Right lobe of liver (tissue), 6 donors: ENCODE measurements around the gene NFASC. TPM values are rescaled to one million over a fixed set of nuclear protein-coding genes. Genes with fewer than 3 reads are reported as not detected.
A peak's percentile ranks its signal among the peaks of the same experiment; 100 is the strongest.

Experiments
- ATAC-seq, 4 donors: fragments of 200-7000 bp; cut with Tn5 transposase; one replicate each; pipeline ENCODE4 v1.9.1; 2020; ENCODE audit warnings: mild to moderate bottlenecking in 4 of 4, moderate library complexity in 4 of 4
- DNase-seq, 3 donors: peaks; one replicate each; pipeline ENCODE4 v3.0.0-alpha.2; 2020
- H3K27ac ChIP-seq, 3 donors: fragments of 200-600 bp; one replicate each; pipeline ENCODE4 v1.8.0; 2022
- H3K27me3 ChIP-seq, 2 donors: fragments of 200-600 bp; one replicate each; pipeline ENCODE4 v1.8.0; 2022
- H3K36me3 ChIP-seq, 4 donors: fragments of 200-600 bp; sonication (generic) in 1 of 4; one replicate each; pipeline versions ENCODE4 v1.5.1 to v1.8.0; 2017 to 2022; ENCODE audit warnings: control low read depth in 1 of 4
- H3K4me1 ChIP-seq, 4 donors: fragments of 200-600 bp; sonication (generic) in 1 of 4; one replicate each; pipeline versions ENCODE4 v1.5.1 to v1.8.0; 2017 to 2022; ENCODE audit warnings: control low read depth in 1 of 4
- H3K4me3 ChIP-seq, 3 donors: fragments of 200-600 bp; one replicate each; pipeline ENCODE4 v1.8.0; 2022
- H3K9me3 ChIP-seq, 4 donors: fragments of 200-600 bp; sonication (generic) in 1 of 4; one replicate each; pipeline versions ENCODE4 v1.5.1 to v1.8.0; 2017 to 2022; ENCODE audit warnings: control low read depth in 1 of 4
- POLR2A ChIP-seq: fragments of 450-650 bp; IDR thresholded peaks from one replicate; pipeline ENCODE4 v1.6.1; 2017; ENCODE audit warnings: antibody characterized with exemption, mild to moderate bottlenecking
- WGBS: methylation state at CpG from one replicate; pipeline ENCODE4 v1.1.6; 2018; ENCODE audit warnings: low coverage, low lambda C conversion rate; ENCODE audit not compliant: insufficient coverage; ENCODE audit errors: missing lambda C conversion rate; 5-methylcytosine and 5-hydroxymethylcytosine counted together
- intact Hi-C, 2 donors: fragments of 100-400 bp; cut with DNase I; formaldehyde crosslinking; loops; one replicate each; pipeline versions ENCODE4 v1.11.2 to v1.14.1; 2022
- total RNA-seq, 6 experiments: library from RNA; depleted of rRNA in 2 of 6; stranded (reverse); fragments of >200 nt in 2 of 6; fragmentation: NEBNext Ultra II Directional in 3 of 6; extraction: Animal tissue kit (Norgen Biotek cat#: 25700) in 3 of 6; gene quantifications; one replicate each; pipeline versions ENCODE4 v1.1.0 to v1.2.4, GENCODE V29; 2016 to 2023
- TF ChIP-seq, protein P1 (sequence below), 4 donors: fragments of 200-600 bp in 3 of 4; fragments of 450-650 bp in 1 of 4; IDR thresholded peaks; one replicate each; pipeline versions ENCODE4 v1.5.1 to v1.8.0; 2016 to 2022; ENCODE audit warnings: antibody characterized with exemption in 4 of 4, mild to moderate bottlenecking in 2 of 4
- donor health status: DM: no; HTN: yes; CAD: no.
- donor health status: DM: no; HTN: no; CAD: no.
- donor health status: DM: no; HTN: no; CAD: no.
- donor health status: DM: no; HTN: yes; CAD: no.
- donor health status: DM: no; HTN: yes; CAD: no.

The NFASC gene
- total RNA-seq, 6 experiments from 2014 or later = 3.2 to 7.8 (median 5.6) TPM

DNA sequence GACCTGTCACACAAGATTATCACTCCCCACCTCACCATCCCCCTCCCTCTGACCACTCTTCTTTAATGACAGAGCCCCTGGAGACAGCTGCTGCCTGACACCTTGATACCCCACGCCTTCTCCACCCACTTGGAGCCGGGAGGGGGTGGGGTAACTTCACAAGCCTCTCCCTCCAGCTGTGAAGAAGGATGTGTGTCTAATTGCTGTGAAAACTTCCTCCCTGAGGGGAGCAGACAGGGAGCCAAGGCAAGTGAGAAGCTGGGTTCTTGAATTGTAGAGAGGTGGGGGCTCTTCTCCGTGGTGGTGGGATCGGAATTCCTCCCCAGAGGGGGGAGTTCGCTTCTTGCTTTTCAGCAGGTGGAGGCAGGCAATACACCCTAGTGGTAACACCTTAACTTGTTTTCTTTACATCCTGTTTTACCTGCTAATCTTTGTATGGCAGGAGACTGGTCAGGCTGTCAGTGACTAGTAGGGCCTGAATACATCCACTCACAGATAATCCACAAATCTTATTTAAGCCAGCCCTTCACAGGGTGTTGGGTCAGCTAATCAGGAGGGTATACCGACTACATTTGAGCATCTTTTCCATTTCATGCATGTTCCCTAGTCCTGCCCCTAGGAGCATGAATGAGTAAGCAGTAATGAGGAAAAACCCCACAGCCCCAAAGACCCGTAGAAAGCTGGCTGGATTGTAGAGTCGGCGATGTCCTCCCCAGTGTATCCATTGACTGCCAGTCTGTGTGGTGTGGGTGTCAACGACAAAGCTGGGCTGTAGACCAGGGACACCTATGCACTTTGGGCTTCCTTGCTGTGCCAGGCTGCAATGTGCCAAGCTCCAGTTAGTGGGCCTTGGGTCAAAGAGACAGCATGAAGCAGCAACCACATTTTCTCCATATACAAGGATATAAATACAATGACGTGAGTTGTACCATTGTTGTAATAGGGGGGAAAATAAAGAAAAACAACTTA is 57.3 kb downstream of the NFASC start:
- peak in 1 of 3 donors; percentile 42 for DNase-seq
- Histone ChIP-seq H3K27ac (no peak overlapping the region), H3K9me3 (no peaks in the 10 kb centered on the region), H3K4me1 (no peaks in the 10 kb centered on the region), H3K4me3 (no peak overlapping the region), H3K36me3 (no peaks in the 10 kb centered on the region), H3K27me3 (no peaks in the 10 kb centered on the region)
- intact Hi-C loops = no loop called here
- TF ChIP-seq POLR2A = no peak
- TF ChIP-seq, protein P1, sequence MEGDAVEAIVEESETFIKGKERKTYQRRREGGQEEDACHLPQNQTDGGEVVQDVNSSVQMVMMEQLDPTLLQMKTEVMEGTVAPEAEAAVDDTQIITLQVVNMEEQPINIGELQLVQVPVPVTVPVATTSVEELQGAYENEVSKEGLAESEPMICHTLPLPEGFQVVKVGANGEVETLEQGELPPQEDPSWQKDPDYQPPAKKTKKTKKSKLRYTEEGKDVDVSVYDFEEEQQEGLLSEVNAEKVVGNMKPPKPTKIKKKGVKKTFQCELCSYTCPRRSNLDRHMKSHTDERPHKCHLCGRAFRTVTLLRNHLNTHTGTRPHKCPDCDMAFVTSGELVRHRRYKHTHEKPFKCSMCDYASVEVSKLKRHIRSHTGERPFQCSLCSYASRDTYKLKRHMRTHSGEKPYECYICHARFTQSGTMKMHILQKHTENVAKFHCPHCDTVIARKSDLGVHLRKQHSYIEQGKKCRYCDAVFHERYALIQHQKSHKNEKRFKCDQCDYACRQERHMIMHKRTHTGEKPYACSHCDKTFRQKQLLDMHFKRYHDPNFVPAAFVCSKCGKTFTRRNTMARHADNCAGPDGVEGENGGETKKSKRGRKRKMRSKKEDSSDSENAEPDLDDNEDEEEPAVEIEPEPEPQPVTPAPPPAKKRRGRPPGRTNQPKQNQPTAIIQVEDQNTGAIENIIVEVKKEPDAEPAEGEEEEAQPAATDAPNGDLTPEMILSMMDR (IDR thresholded peaks at IDR 0.05) = no peak
- ATAC-seq = no peak
- 44% methylated on average over 8 of the region's 11 CpGs for WGBS

DNA sequence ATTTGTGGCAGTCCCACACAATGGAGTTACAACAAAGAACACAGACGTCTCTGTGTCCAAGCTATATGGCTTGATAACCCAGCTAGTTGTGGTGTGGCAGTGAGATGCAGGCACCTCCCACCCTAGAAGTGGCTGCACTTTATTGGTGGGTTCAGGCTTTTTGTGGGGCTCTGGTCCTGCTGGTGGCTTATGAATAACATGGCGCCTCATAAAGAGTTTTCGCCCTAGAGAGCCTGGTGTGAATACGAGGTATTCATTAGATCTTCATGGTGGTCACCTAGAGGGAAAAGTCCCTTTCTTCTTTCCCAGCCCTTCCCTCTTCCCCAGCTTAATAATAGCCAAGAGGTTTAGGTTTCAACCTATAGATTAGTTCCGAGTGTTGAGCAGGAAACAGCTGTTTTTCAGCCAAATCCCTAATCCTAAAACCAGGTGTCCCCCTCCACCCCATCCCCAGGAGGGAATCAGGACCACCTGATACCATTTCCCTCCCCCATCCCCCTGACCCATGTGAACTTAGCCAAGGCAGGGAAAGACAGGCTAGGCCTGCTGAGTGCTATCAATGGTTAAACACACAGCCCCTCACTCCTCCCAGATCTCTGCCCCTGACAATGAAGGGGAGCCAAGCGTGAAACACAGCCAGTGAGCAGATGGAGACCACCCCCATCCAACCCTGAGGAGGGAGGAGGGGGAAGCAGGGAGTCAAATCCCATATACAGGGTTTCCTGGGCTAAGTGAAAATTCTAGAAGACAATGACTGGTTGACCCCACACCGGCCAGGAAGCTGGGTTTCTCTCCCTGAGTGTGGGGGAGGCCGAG is 58.2 kb downstream of the NFASC start:
- TF ChIP-seq, protein P1 (IDR thresholded peaks at IDR 0.05) = no peak
- TF ChIP-seq POLR2A = no peak
- 59% methylated on average over 2 of the region's 8 CpGs for WGBS

DNA sequence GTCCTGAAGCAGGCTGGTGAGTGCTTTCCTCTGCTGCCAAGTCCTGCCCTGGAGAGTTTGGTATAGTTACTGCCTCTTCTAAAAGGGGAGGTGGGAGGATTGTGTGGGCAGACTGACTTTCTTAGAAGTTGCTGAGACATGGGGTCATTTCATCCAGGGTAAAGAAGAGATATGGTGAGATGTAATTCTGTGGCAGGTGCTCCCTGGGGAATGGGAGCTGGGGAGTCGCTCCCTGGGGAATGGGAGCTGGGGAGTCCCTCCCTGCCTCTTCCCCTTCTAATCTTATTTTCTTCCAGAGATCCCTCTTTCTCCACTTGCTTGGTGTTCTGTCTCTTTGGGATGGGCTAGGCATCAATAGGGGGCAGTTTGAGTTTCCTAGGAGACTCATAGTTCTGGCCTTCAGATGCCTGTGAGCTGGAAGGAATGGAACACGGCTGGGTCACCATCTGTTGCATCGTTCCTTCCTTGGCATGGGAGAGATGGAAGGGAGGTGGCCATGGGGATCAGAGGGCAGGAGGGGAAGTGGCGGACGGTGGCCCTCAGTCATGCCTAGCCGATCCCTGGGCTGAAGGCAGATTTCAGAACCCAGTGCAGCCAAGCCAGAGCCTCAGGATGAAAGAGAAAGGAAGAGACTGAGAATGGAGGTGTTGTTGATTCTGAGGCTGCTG is 59.0 kb downstream of the NFASC start:
- DNase-seq (no peak), ATAC-seq (no peak)
- Histone ChIP-seq H3K4me1 (no peaks in the 10 kb centered on the region), H3K27ac (no peak overlapping the region), H3K9me3 (no peaks in the 10 kb centered on the region), H3K27me3 (no peaks in the 10 kb centered on the region), H3K36me3 (no peaks in the 10 kb centered on the region), H3K4me3 (no peak overlapping the region)
- 93% methylated on average over 6 of the region's 6 CpGs for WGBS
- intact Hi-C loops = loop anchor here in 1 of 2 donors (10.0 kb wide), 1 partner anchor 105 kb away; no protein-coding TSS in a partner anchor
- no peak for TF ChIP-seq POLR2A
- TF ChIP-seq, protein P1 (IDR thresholded peaks at IDR 0.05) = no peak

More for the DNA sequence above, 58.2 kb downstream of the NFASC start:
- Histone ChIP-seq H3K36me3 (no peaks in the 10 kb centered on the region), H3K4me3 (no peak overlapping the region), H3K4me1 (no peaks in the 10 kb centered on the region), H3K9me3 (no peaks in the 10 kb centered on the region), H3K27ac (no peak overlapping the region), H3K27me3 (no peaks in the 10 kb centered on the region)
- ATAC-seq (no peak), DNase-seq (peak in 1 of 3 donors; percentile 17)
- intact Hi-C loops = no loop called here

DNA sequence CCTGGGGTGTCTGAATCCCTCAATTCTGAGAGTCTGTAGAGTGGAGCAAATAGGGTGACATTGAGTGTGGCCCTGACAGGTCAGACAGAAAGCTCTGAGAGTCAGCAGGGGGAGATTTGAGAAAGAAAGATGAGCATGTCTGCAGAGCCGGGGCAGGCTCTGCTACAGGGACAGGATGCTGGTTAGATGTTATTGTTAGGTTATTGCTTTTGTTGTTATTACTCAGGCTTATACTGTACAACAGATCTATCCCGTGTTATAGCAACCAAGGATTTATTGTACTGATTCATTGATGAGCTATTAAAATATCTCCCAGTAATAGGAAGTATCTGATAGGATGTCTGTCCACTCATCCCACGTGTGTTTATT is 59.5 kb downstream of the NFASC start:
- ATAC-seq (no peak), DNase-seq (no peak)
- WGBS = 76% methylated on average over 3 of the region's 3 CpGs
- intact Hi-C loops = loop anchor here in 1 of 2 donors (10.0 kb wide), 1 partner anchor 105 kb away; no protein-coding TSS in a partner anchor
- Histone ChIP-seq H3K4me1 (no peaks in the 10 kb centered on the region), H3K27me3 (no peaks in the 10 kb centered on the region), H3K36me3 (no peaks in the 10 kb centered on the region), H3K27ac (no peak overlapping the region), H3K9me3 (no peaks in the 10 kb centered on the region), H3K4me3 (no peak overlapping the region)
- no peak for TF ChIP-seq POLR2A
- TF ChIP-seq, protein P1 (IDR thresholded peaks at IDR 0.05) = no peak
